OCI-LY7 (cell line): ENCODE results near the gene TBX2.

Experiments
- CTCF ChIP-seq: fragments of 200-600 bp; sonication (generic); conservative IDR thresholded peaks from 2 replicates; pipeline ENCODE4 v1.5.1; 2014; ENCODE audit warnings: mild to moderate bottlenecking, antibody characterized with exemption, low read length, moderate library complexity, mixed read lengths
- EZH2phosphoT487 ChIP-seq: fragments of 200-600 bp; sonication (generic); IDR thresholded peaks from 2 replicates; pipeline ENCODE4 v1.6.1; 2018; ENCODE audit warnings: low read depth, borderline replicate concordance, mild to moderate bottlenecking, mixed run types, antibody characterized with exemption, low read length, moderate library complexity, mixed read lengths

- TF ChIP-seq CTCF: no peak
- no peak for TF ChIP-seq EZH2phosphoT487
Measured at GRCh38 chr17:61390479-61390791, 9.2 kb upstream of the TBX2 start.
